ENCODE measurements around the gene FREM2. TPM values are rescaled to one million over a fixed set of nuclear protein-coding genes. Genes with fewer than 3 reads are reported as not detected.

The FREM2 gene
- total RNA-seq, 2 experiments from 2014 or later, result not detected

DNA sequence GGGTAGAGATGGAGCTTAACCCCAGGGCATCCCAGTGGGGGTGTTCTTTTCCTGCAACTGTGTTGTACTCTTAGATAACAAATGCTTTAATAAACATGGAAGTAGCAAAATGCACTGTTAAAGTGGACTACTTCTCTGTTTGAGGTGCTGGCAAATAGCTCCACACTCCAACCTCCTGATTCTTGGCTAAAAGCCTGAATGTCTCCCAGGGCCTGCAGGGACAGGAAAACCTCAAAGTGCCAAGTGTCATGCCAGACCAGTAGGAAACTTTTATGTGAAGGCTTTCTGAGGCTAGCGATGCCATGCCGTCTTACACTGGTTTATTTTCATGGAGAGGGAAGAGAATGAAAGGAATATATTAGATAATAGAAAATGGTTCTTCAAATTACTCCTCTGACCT is 6.8 kb downstream of the FREM2 start:
- ChIA-PET POLR2A (no interaction called here), CTCF (no interaction called here)
- Mint-ChIP-seq H3K4me3 (no peak overlapping the region), H3K9me3 (ENCODE audit: insufficient read depth) (no peaks in the 10 kb centered on the region), H3K27me3 (ENCODE audit: low read depth) (no peaks in the 10 kb centered on the region), H3K4me1 (ENCODE audit: low read depth) (no peaks in the 10 kb centered on the region), H3K36me3 (ENCODE audit: low read depth) (no peaks in the 10 kb centered on the region), H3K27ac (no peak overlapping the region)
- DNase-seq, result no peak
- ATAC-seq, result no peak

- ATAC-seq (no peak), DNase-seq (no peak)
- no peak overlapping the region for H3K4me3 Mint-ChIP-seq
- POLR2A ChIA-PET, result no interaction called here
- no peaks in the 10 kb centered on the region for H3K9me3 Mint-ChIP-seq (ENCODE audit: insufficient read depth)
- H3K4me1 Mint-ChIP-seq (ENCODE audit: low read depth), result no peaks in the 10 kb centered on the region
- no peak overlapping the region for H3K27ac Mint-ChIP-seq
- H3K27me3 Mint-ChIP-seq (ENCODE audit: low read depth), result no peaks in the 10 kb centered on the region
- CTCF ChIA-PET, result no interaction called here
- H3K36me3 Mint-ChIP-seq (ENCODE audit: low read depth), result no peaks in the 10 kb centered on the region
Observed at GRCh38 chr13:38697197-38697596, 10.3 kb downstream of the FREM2 start.

DNA sequence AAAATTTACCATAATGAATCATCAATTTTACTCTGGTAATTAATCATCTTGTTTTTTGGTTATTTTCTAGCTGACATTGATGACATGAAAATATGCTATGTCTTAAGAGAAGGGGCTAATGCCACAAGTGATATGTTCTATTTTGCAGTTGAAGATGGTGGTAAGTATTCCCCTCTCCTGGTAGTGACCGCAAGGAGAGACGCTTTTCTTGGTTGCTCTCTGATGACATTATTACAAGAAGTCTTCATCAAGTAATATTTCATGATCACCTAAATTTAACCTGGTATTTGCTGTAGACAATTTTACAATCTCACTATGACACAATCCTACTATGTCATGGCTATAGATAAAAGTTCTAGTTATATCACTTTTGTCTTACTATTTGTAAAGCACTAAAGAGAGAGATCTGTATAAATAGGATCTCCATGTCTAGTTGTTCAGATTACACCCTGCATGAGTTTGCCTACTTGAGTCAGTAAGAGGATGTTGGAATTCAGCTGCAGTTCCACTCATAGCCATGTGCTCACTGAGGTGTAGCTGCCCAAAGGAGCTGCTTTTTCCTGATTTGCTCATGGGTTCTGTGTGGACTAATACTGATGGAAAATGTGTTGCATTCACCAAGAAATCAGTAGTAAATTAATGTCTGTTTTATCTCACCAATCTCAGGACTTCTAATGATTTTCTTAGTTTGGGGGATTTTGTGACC is 10.9 kb downstream of the FREM2 start:
- CTCF ChIA-PET, result no interaction called here
- no peak overlapping the region for H3K4me3 Mint-ChIP-seq
- POLR2A ChIA-PET, result no interaction called here
- DNase-seq (no peak), ATAC-seq (no peak)
- no peaks in the 10 kb centered on the region for H3K4me1 Mint-ChIP-seq (ENCODE audit: low read depth)
- no peaks in the 10 kb centered on the region for H3K9me3 Mint-ChIP-seq (ENCODE audit: insufficient read depth)
- H3K27me3 Mint-ChIP-seq (ENCODE audit: low read depth), result no peaks in the 10 kb centered on the region
- no peak overlapping the region for H3K27ac Mint-ChIP-seq
- H3K36me3 Mint-ChIP-seq (ENCODE audit: low read depth), result no peaks in the 10 kb centered on the region

GRCh38 chr13:38700051-38700450 is 13.2 kb downstream of the FREM2 start:
- H3K4me3 Mint-ChIP-seq, result no peak overlapping the region
- H3K9me3 Mint-ChIP-seq (ENCODE audit: insufficient read depth), result no peaks in the 10 kb centered on the region
- CTCF ChIA-PET, result no interaction called here
- DNase-seq, result no peak
- H3K4me1 Mint-ChIP-seq (ENCODE audit: low read depth), result no peaks in the 10 kb centered on the region
- ATAC-seq, result no peak
- POLR2A ChIA-PET, result no interaction called here
- H3K27ac Mint-ChIP-seq, result no peak overlapping the region
- no peaks in the 10 kb centered on the region for H3K27me3 Mint-ChIP-seq (ENCODE audit: low read depth)
- no peaks in the 10 kb centered on the region for H3K36me3 Mint-ChIP-seq (ENCODE audit: low read depth)

GRCh38 chr13:38702669-38703068 is 15.8 kb downstream of the FREM2 start:
- no peaks in the 10 kb centered on the region for H3K4me1 Mint-ChIP-seq (ENCODE audit: low read depth)
- H3K9me3 Mint-ChIP-seq (ENCODE audit: insufficient read depth), result no peaks in the 10 kb centered on the region
- CTCF ChIA-PET, result no interaction called here
- DNase-seq (no peak), ATAC-seq (no peak)
- H3K36me3 Mint-ChIP-seq (ENCODE audit: low read depth), result no peaks in the 10 kb centered on the region
- no peaks in the 10 kb centered on the region for H3K27me3 Mint-ChIP-seq (ENCODE audit: low read depth)
- no peak overlapping the region for H3K27ac Mint-ChIP-seq
- POLR2A ChIA-PET, result no interaction called here
- H3K4me3 Mint-ChIP-seq, result no peak overlapping the region

DNA sequence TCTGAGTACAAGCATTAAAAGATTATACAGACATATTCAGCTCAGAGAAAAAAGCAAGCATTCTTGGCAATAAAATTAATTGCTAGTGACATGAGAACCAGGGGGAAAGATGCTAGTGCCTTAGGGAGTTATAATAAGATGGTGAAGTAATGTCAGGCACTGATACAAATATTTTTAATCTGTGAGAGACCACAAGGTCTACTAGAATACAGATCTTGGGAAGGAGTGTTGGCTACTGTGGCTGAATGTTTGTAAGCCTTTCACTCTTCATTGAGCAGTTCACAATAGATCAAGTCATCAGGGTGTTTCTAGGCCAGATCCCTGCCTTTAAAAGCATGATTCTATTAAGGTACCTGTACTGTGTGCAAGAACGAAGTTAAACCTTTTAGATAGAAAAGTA is 16.4 kb downstream of the FREM2 start:
- ChIA-PET CTCF (no interaction called here), POLR2A (no interaction called here)
- Mint-ChIP-seq H3K4me3 (no peak overlapping the region), H3K27ac (no peak overlapping the region), H3K36me3 (ENCODE audit: low read depth) (no peaks in the 10 kb centered on the region), H3K4me1 (ENCODE audit: low read depth) (no peaks in the 10 kb centered on the region), H3K9me3 (ENCODE audit: insufficient read depth) (no peaks in the 10 kb centered on the region), H3K27me3 (ENCODE audit: low read depth) (no peaks in the 10 kb centered on the region)
- DNase-seq, result no peak
- no peak for ATAC-seq

DNA sequence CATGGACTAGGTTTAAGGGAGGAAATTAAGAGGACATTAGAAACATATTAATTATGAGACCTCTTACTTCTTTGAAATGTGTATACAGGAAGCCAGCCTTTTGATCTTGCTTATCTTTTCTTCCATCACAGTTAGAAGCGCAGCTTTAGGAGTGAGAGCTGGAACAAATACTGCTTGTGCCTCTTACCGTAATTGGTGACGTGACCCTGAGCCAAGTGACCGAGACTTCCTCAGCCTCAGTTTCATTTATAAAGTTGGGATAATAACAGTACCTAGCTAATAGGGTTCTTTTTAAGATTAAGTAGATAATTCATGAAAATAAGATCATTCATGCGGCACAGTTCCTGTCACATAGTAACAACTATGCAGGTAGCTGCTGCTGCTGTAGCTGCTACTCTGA is 18.5 kb downstream of the FREM2 start:
- DNase-seq, result no peak
- ATAC-seq, result no peak
- POLR2A ChIA-PET, result no interaction called here
- no peaks in the 10 kb centered on the region for H3K36me3 Mint-ChIP-seq (ENCODE audit: low read depth)
- no peak overlapping the region for H3K27ac Mint-ChIP-seq
- no peaks in the 10 kb centered on the region for H3K9me3 Mint-ChIP-seq (ENCODE audit: insufficient read depth)
- no peaks in the 10 kb centered on the region for H3K27me3 Mint-ChIP-seq (ENCODE audit: low read depth)
- H3K4me3 Mint-ChIP-seq, result no peak overlapping the region
- CTCF ChIA-PET, result no interaction called here
- H3K4me1 Mint-ChIP-seq (ENCODE audit: low read depth), result no peaks in the 10 kb centered on the region

GRCh38 chr13:38707460-38707859 is 20.6 kb downstream of the FREM2 start:
- Mint-ChIP-seq H3K9me3 (ENCODE audit: insufficient read depth) (no peaks in the 10 kb centered on the region), H3K27me3 (ENCODE audit: low read depth) (no peaks in the 10 kb centered on the region), H3K4me3 (no peak overlapping the region), H3K36me3 (ENCODE audit: low read depth) (no peaks in the 10 kb centered on the region), H3K27ac (no peak overlapping the region), H3K4me1 (ENCODE audit: low read depth) (no peaks in the 10 kb centered on the region)
- DNase-seq, result no peak
- POLR2A ChIA-PET, result no interaction called here
- no peak for ATAC-seq
- CTCF ChIA-PET, result interaction anchor here (0.7 kb wide), 1 partner anchor 16 kb away, joined by 3 read pairs; no protein-coding TSS in a partner anchor

- Mint-ChIP-seq H3K36me3 (ENCODE audit: low read depth) (no peaks in the 10 kb centered on the region), H3K9me3 (ENCODE audit: insufficient read depth) (no peaks in the 10 kb centered on the region), H3K27me3 (ENCODE audit: low read depth) (no peaks in the 10 kb centered on the region), H3K4me3 (no peak overlapping the region), H3K27ac (no peak overlapping the region), H3K4me1 (ENCODE audit: low read depth) (no peaks in the 10 kb centered on the region)
- DNase-seq (no peak), ATAC-seq (no peak)
- CTCF ChIA-PET, result no interaction called here
- POLR2A ChIA-PET, result no interaction called here
Observed at GRCh38 chr13:38713046-38713445, 26.2 kb downstream of the FREM2 start.

DNA sequence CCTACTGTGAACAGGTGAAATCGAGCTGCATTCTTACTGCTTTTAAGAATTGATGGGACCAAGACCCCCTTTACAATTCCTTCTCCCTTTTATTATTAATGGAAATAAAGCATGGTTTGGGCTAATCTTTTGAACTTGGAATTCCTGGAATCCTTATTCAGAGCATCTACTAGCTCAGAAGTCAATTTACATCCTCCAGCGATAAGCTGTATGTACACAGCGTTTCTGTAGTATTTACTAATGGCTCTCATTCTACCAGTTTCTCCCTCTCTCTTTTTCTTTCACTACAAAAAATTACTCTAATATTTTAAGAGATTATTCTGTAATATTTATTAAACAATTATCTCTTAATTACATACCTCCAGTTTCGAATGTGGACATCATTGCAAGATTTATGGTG is 31.5 kb downstream of the FREM2 start:
- no peak for DNase-seq
- Mint-ChIP-seq H3K4me3 (no peak overlapping the region), H3K36me3 (ENCODE audit: low read depth) (no peaks in the 10 kb centered on the region), H3K9me3 (ENCODE audit: insufficient read depth) (no peaks in the 10 kb centered on the region), H3K27me3 (ENCODE audit: low read depth) (no peaks in the 10 kb centered on the region), H3K4me1 (ENCODE audit: low read depth) (no peaks in the 10 kb centered on the region), H3K27ac (no peak overlapping the region)
- CTCF ChIA-PET, result no interaction called here
- no peak for ATAC-seq
- POLR2A ChIA-PET, result no interaction called here

GRCh38 chr13:38730332-38730731 is 43.5 kb downstream of the FREM2 start:
- ATAC-seq, result no peak
- CTCF ChIA-PET, result no interaction called here
- H3K9me3 Mint-ChIP-seq (ENCODE audit: insufficient read depth), result no peaks in the 10 kb centered on the region

GRCh38 chr13:38733146-38733545 is 46.3 kb downstream of the FREM2 start:
- H3K36me3 Mint-ChIP-seq (ENCODE audit: low read depth), result no peaks in the 10 kb centered on the region
- POLR2A ChIA-PET, result no interaction called here
- CTCF ChIA-PET, result no interaction called here
- H3K27me3 Mint-ChIP-seq (ENCODE audit: low read depth), result no peaks in the 10 kb centered on the region
- H3K4me1 Mint-ChIP-seq (ENCODE audit: low read depth), result no peaks in the 10 kb centered on the region
- ATAC-seq (no peak), DNase-seq (no peak)
- no peak overlapping the region for H3K27ac Mint-ChIP-seq
- no peaks in the 10 kb centered on the region for H3K9me3 Mint-ChIP-seq (ENCODE audit: insufficient read depth)
- H3K4me3 Mint-ChIP-seq, result no peak overlapping the region

More at GRCh38 chr13:38730332-38730731, 43.5 kb downstream of the FREM2 start:
- Mint-ChIP-seq H3K4me3 (no peak overlapping the region), H3K27ac (no peak overlapping the region), H3K36me3 (ENCODE audit: low read depth) (no peaks in the 10 kb centered on the region), H3K27me3 (ENCODE audit: low read depth) (no peaks in the 10 kb centered on the region), H3K4me1 (ENCODE audit: low read depth) (no peaks in the 10 kb centered on the region)
- POLR2A ChIA-PET, result no interaction called here
- DNase-seq, result no peak

GRCh38 chr13:38735665-38736440 is 49.0 kb downstream of the FREM2 start:
- H3K27me3 Mint-ChIP-seq (ENCODE audit: low read depth), result no peaks in the 10 kb centered on the region
- H3K4me3 Mint-ChIP-seq, result no peak overlapping the region
- no peaks in the 10 kb centered on the region for H3K4me1 Mint-ChIP-seq (ENCODE audit: low read depth)

More at GRCh38 chr13:38735665-38736440, 49.0 kb downstream of the FREM2 start:
- no peak for DNase-seq
- CTCF ChIA-PET, result no interaction called here
- no peaks in the 10 kb centered on the region for H3K9me3 Mint-ChIP-seq (ENCODE audit: insufficient read depth)
- H3K27ac Mint-ChIP-seq, result no peak overlapping the region
- no peaks in the 10 kb centered on the region for H3K36me3 Mint-ChIP-seq (ENCODE audit: low read depth)
- POLR2A ChIA-PET, result no interaction called here
- ATAC-seq, result no peak

All from activated CD8-positive, alpha-beta T cell treated with anti-CD3 and anti-CD28 coated beads, Interleukin-2, amount 10 ng/mL, durations not matched to agents 7 days and 5 days (primary cell).